ENCODE data around the gene RNF25. TPM values are rescaled to one million over a fixed set of nuclear protein-coding genes. Genes with fewer than 3 reads are reported as not detected.

Gene RNF25
- total RNA-seq, 1 experiment from 2014 or later: 40.7 TPM

DNA sequence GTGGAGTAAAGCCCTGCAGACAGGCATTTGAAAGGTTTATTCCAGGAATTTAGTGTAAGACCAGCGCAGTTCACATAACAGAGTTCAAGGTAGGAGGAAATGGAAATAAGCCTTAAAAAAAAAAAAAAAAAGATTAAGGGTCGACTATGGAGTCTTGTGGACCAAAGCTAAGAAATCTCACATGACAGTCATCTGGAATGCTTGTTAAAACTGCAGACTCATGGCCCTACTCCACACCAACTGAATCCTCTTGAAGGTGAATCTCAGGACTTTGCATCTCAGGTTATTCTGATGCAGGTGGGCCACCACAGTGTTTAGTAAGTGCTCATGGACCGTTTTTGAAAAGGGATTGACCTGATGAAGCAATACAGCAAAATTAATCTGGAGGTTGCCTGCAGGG, 47.7 kb upstream of the RNF25 start:
- no peak for DNase-seq
- no peak overlapping the region for H3K23ac ChIP-seq (ENCODE audit: insufficient read length, low read depth, low read length)
- no peak overlapping the region for H3K27ac ChIP-seq (ENCODE audit: insufficient read length, low read depth, low read length)
- no peak overlapping the region for H3K4ac ChIP-seq (ENCODE audit: low read depth, low read length)
- H2BK120ac ChIP-seq (ENCODE audit: low read depth, low read length, poor library complexity, severe bottlenecking): no peak overlapping the region
- H3K4me1 ChIP-seq (ENCODE audit: insufficient read depth, low read length): peaks cover 14% of the 10 kb centered on the region; the same call in 1 of the 2 replicates
- Mint-ChIP-seq H3K4me1 (peaks cover 31 to 34% of the 10 kb centered on the region in 2 experiments), H3K4me3 (no peak overlapping the region), H3K27me3 (ENCODE audit: low read depth) (no peaks in the 10 kb centered on the region), H3K27ac (peak overlapping the region; percentile 1 to 87 (median 6); a peak in 3 of 7 replicates), H3K9me3 (peaks cover 0 to 2% of the 10 kb centered on the region in 2 experiments; a peak in 1 of 5 replicates), H3K36me3 (ENCODE audit: insufficient read depth in 1 of 3, low read depth in 3 of 3) (peaks cover 7 to 28% (median 20%) of the 10 kb centered on the region in 3 experiments)
- no peaks in the 10 kb centered on the region for H3K27me3 ChIP-seq (ENCODE audit: insufficient read depth, low read length)
- no peak overlapping the region for H4K5ac ChIP-seq (ENCODE audit: insufficient read length, low read depth, low read length)
- no peak overlapping the region for H2BK20ac ChIP-seq (ENCODE audit: low read depth, low read length, poor library complexity, severe bottlenecking)
- no peak for TF ChIP-seq CTCF (conservative IDR thresholded peaks at IDR 0.05)
- H3K4me2 ChIP-seq (ENCODE audit: insufficient read depth, insufficient read length, low read length): no peak overlapping the region
- H3K9ac ChIP-seq (ENCODE audit: extremely low read depth, insufficient read length, low read length): no peak overlapping the region
- H3K79me2 ChIP-seq (ENCODE audit: insufficient read depth, low read length): peaks cover 15% of the 10 kb centered on the region; the same call in 1 of the 2 replicates
- WGBS (ENCODE audit: extremely low coverage, insufficient read length, low lambda C conversion rate): no CpG with 5 or more reads among the region's 3 CpGs
- no peak overlapping the region for H3T11ph ChIP-seq (ENCODE audit: low read length)
- H2BK12ac ChIP-seq (ENCODE audit: insufficient read length, low read depth, low read length): no peak overlapping the region
- H3K79me1 ChIP-seq (ENCODE audit: insufficient read depth, low read depth, low read length, poor library complexity, severe bottlenecking): peaks cover 6% of the 10 kb centered on the region
- H4K8ac ChIP-seq (replicated peaks; ENCODE audit: insufficient read length, low read depth, low read length): no peak overlapping the region
- no peaks in the 10 kb centered on the region for H3K23me2 ChIP-seq (ENCODE audit: insufficient read length, low read depth, low read length, poor library complexity, severe bottlenecking)
- H3K14ac ChIP-seq (ENCODE audit: insufficient read depth, low read length): no peak overlapping the region
- H2AK5ac ChIP-seq (ENCODE audit: insufficient read length, low read length): no peak overlapping the region
- H3K56ac ChIP-seq (ENCODE audit: insufficient read length, low read depth, low read length): no peak overlapping the region
- H4K91ac ChIP-seq (ENCODE audit: insufficient read length, low read depth, low read length): no peak overlapping the region
- no peak overlapping the region for H2BK5ac ChIP-seq (ENCODE audit: insufficient read length, low read length)
- no peak overlapping the region for H2AFZ ChIP-seq (ENCODE audit: low read length)
- no peak overlapping the region for H3K18ac ChIP-seq (ENCODE audit: insufficient read length, low read depth, low read length)
- H3K9me3 ChIP-seq (ENCODE audit: control insufficient read depth, low read depth, low read length): no peaks in the 10 kb centered on the region
- H4K20me1 ChIP-seq (ENCODE audit: control insufficient read depth, insufficient read depth, insufficient read length): no peaks in the 10 kb centered on the region
- no peak overlapping the region for H2BK15ac ChIP-seq (ENCODE audit: low read depth, low read length)

Data from H9 (cell line).